ENCODE results near the gene UNCX.

The UNCX gene

DNA sequence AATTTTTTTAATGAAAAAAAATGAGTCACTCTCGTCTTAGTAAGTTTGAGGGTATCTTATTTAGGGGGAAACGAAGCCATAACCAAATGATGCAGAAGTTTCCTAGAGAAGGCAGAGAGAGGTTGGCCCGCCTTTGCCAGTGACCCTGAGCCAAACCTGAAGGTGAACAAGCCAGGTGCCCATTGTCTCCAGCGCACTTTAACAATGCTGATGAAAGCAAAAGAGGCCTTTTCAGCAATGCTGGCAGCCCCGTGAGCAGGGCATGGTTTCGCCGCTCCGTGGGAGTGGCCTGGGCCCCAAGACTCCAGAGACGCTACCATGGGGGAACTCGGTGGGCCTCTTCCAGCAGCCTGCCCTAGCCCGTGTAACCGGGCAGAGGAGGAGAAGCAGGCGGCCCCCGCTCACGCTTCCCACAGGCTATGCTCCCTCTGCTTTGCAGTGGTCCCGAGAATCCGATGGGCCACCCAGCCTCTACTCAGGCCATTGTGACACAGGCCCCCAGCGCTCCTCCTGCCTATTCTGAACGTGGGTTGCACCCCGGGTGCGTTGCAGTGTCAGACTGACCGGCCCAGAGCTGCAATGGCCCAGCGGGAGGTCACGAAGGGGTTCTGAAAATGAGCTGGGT lies 14.0 kb upstream of the UNCX start:
- DNase-seq (ENCODE audit: low read depth): no peak

DNA sequence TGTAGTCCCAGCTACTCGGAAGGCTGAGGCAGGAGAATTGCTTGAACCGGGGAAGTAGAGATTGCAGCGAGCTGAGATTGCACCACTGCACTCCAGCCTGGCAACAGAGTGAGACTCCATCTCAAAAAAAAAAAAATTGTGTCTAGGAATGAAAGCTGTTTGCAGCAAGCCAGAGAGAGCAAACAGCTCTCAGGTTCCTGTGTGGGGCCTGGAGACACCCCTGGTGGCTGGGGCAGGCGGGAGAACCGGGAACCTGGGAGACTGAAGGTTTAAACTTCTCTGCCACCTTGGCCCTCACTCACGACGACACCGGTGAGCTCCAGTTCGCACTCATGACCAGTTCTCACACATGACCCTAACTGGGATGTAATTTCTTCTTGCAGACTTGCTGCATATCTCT lies 13.2 kb upstream of the UNCX start:
- DNase-seq (ENCODE audit: low read depth): no peak

DNA sequence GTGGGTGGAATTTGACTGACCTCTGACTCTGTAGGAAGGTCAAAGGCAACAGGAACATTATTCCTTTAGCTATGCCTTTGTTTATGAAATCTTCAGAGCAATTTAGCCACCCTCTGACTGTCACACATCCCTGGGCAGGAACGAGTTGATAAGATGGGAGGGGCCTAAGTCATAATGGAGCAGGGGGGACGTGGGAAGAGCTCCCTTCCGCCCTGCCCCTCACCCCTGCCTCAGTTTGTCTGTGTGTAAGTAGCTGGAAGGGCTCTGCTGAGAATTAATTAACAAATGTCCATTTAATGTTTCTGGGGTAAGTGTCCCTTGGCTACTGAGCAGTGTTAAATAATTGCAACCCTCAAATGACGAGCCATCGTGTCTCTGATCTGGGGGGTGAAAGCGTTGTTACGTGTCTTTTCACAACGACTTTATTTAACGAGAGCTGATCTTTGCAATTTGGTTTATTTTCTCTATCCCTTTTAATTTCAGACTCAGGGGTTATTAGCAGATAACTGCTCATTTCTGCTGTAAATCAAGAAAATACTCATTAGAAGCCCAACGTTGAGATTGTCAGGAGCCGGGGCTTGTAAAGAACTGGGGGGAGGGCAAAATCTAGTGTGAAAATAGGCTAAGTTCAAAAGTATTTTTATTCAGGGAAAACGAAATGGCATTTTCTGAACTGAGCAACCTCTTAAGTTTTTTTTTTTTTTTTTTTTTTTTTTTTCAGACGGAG lies 12.5 kb upstream of the UNCX start:
- DNase-seq (ENCODE audit: low read depth): no peak

DNA sequence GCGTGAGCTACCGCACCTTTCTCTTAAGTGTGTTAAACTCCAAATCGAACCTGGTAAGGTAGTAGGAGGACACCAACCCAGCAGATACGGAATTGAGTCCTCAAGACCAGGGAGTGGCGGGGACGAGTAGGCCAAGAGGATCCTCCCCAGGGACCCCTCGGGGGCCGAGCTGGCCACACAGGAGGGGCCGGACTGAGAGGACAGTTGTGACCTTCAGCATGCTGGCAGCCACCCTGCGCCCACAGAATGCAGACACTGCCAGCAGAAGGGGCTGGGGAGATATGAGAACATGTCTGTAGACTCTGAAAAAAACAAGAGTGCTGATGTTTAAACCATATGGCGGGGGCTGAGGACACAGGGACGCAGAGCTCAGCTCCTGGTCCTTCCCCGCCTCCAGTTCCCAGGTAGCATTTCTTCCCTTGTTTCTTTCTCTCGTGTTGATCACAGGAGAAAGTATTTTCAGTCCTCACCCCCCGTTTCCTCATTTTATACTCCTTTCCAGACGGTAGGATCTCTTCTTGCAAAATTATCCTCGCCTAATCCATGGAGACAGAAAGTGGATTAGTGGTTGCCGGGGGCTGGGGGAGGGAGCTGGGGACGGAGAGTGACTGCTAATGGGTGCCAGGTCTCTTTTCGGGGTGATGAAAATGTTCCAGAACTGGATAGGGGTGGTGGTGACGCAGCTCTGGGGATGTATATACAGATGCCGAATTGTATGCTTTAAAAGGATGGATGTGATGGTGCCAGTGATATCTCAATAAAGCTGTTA lies 11.5 kb upstream of the UNCX start:
- DNase-seq (ENCODE audit: low read depth): no peak

DNA sequence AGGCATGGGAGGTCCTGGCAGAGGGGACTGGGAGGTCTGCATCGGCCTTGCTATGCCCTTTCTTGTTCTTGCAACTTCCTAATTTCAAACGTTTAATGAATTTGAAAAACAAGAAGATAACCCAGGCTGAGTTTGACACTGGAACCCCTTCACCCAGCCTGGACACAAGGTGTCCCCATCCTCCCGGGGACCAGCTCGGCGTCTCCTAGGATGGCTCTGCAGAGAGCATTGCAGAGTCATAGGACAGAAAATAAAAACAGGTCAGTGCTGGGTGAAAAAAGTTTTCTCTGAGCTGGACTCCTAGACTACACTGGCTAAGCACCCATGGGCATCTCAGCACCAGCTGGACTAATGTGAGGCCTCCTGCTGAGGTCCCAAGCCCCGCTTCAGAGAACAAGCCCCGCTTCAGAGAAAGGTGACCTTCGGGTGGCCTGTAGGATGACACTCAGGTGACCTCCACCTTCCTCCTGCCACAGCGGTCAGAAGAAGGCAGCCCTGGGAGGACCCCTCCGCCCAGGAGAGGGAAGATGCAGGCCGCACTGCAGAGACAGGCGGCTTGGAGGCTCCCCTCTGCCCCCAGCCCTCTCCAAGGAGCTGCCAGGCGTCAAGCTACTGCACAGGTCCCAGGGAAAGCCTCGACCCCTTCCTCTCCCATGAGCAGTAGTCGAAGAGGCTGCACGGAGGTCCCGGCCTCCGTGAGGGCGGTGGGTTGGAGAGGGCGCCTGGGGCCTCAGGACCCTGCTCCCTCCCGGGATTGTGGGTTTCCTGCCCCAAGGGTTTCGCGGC lies 9.3 kb upstream of the UNCX start:
- no peak for DNase-seq (ENCODE audit: low read depth)

DNA sequence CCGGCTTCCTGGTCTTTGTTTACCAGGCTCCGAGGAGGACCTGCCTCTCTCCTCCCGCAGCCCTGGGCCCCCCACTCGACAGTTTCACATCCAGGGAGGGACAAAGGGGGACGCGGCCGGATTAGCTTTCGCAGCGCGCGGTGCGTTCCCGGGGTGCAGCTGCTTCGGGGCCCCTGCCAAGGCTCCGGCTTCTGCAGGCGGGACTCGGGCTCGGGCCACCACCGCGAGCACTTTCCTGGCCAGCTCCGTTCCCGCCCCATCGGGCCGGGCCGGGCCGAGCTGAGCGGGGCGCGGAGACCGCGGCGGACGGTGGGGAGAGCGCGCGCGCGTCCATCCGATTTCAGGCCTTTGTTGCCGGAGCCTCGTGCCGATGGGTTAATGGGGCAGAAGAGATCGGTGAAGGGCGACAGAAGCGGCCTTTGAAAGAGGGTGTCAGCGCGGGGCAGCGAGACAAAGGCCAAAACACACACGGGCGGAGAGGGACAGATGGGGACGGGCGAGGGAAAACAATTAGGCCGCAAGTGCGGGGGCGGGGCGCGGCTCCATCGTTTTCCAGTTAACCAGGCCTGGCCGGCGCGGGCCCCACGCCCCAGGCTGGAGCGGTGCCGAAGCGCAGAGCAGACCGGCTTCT lies 8.5 kb upstream of the UNCX start:
- DNase-seq (ENCODE audit: low read depth): no peak

- DNase-seq (ENCODE audit: low read depth): no peak
Observed at GRCh38 chr7:1225030-1225429, 7.6 kb upstream of the UNCX start.

DNA sequence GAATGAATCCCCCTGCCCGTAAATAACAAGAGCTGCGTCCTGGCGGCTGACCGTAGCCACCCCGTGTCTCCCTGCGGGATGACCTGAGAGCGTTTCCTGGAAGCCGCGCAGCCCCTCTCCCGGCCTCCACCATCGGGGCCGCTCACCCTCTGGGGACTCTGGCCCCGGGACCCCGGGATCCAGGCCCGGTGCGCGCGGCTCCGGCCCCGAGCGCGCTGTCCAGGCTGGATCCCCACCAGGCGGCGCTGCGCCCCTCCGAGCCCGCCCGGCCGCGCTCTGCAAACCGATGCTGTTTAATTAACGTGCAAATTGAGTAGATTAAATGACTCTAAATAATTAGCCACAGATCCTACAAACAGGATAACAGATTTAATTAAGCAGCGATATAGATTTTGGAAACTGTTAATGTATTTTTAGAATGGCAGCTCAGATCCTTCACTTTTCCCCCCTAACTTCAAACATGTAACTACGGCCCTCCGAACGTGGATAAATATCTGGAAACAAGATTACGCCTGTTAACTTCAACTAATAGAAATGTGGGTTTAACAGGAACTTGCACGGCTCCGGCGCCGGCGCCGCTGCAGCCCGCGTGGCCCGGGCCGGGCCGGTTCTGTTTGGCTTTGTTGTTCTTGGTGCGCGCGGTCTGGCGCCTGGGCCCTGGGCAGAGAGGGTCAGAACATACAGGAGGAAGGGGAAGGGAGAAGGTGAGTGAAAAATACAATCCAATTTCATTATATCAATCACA lies 7.1 kb upstream of the UNCX start:
- DNase-seq (ENCODE audit: low read depth): no peak

- no peak for DNase-seq (ENCODE audit: low read depth)
Observed at GRCh38 chr7:1226186-1226901, 6.3 kb upstream of the UNCX start.

- DNase-seq (ENCODE audit: low read depth): no peak
Observed at GRCh38 chr7:1227071-1227804, 5.4 kb upstream of the UNCX start.

- DNase-seq (ENCODE audit: low read depth): no peak
Observed at GRCh38 chr7:1227814-1228544, 4.7 kb upstream of the UNCX start.

GRCh38 chr7:1228545-1229201 lies 4.0 kb upstream of the UNCX start:
- DNase-seq (ENCODE audit: low read depth): no peak

GRCh38 chr7:1229202-1229947 lies 3.3 kb upstream of the UNCX start:
- DNase-seq (ENCODE audit: low read depth): no peak

DNA sequence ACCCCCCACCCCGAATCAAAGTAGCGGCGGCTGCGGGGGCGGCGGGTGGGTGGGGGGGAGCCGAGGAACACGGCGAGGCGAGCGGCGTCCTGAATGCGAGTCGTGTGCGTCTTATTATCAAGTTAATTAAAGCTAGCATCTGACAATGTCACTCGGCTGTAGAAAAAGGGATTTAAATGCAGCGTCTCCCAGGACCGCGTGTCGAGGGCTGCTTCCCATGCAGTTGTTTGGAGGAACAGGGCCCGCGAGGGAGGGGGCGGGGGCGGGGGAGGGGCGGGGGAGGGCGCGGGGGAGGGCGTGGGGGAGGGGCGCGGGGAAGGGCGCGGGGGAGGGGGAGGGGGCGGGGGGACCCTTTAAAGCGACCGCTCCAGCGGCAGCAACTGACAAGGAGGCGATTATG lies 2.7 kb upstream of the UNCX start:
- no peak for DNase-seq (ENCODE audit: low read depth)

DNA sequence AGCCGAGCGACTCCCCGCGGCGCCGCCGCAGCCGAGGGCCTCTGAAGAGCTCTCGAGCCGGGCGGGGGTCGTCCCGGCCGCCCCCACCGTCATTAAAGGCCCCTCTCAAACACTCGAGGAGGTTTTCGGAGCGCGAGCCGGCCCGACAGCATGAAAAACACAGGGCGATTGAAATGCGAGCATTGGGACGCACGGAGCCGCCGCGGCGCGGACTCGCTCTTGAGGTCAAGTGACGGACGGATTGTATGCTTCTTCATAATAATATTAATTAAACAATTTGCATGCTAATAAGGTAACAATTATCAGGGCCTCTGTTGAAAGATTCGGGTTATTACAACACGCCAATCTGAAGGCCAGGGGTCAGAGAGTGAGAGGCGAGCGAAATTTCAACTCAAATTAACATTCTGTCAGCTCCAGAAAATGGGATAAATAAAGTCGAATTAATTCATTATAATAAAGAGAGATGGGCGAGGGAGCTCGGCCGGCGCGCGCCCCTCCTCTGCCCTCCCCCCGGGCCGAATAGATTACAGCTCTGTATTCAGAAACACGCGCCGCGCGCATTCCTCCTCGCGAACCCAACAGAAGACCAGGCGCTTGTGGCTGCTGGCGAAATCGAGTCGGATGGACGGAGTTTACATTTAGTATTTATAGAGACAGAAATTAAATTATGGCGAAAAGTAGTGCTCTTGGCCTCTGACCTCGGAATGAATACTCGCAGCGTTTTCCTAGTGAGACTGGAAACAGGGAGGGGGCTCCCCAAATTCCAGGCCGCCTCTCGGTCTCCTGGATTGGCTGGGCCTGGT lies 2.1 kb upstream of the UNCX start:
- DNase-seq (ENCODE audit: low read depth): no peak

DNA sequence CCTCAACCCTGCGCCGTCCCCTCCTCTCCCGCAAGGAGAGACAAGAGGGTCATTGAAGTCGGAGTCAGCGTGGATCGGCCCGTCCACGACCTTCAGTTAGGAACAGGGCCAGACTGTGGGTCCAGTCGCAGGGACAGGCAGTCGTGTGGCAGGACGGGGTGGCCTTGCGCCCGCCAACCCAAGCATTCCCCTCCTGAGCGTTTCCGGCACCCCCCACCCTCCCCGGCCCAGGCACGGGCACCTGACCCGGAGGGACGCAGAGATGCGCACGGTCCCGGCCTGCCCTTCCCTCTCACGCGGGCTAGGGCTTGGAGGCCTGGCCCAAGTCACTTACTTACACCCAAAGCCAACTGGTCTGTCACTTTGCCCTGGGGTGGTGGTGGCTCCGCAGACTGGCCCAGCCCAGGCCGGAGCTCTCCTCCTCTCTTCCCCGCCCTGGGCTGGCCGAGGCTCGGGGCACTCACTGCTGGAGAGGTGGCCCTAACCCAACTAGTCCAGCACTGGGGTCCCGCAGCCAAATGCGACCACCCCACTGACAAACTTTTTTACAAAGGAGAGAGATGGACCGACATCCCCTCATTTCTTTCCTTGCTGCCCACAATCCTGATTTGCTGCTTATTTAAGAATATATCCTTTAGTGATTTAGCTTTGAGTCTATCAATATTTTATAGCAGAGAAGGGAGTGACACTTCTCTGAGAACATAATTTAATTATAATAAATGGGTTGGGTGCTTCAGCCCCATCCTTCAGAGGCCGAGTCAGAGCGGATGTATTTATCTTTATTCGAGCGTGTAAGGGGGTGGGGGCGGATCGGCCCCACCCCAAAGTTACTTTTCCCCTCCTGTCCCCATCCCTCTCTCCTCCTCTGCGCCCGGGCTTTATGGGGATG lies 1.2 kb upstream of the UNCX start:
- DNase-seq (ENCODE audit: low read depth): no peak

All from HS-27A (cell line).